Keratinocyte (primary cell): ENCODE measurements around the gene PHOX2A.

Source experiments
- EZH2 ChIP-seq: IDR thresholded peaks from one replicate; pipeline ENCODE4 v1.6.1; 2012; ENCODE audit warnings: inconsistent platforms, mild to moderate bottlenecking, low read length, moderate library complexity
- TF ChIP-seq, protein P1 (sequence below), 3 experiments: IDR thresholded peaks in 1 of 3; conservative IDR thresholded peaks in 1 of 3; optimal IDR thresholded peaks in 1 of 3; 2 replicates in 2 of 3; 3 replicates in 1 of 3; pipeline versions ENCODE3 to v1.5.1; 2011; ENCODE audit warnings: low read length in 3 of 3, mild to moderate bottlenecking in 3 of 3, moderate library complexity in 2 of 3, control low read depth in 1 of 3, inconsistent platforms in 1 of 3; ENCODE audit not compliant: insufficient read depth in 2 of 3; ENCODE audit errors: extremely low read depth in 1 of 3

DNA sequence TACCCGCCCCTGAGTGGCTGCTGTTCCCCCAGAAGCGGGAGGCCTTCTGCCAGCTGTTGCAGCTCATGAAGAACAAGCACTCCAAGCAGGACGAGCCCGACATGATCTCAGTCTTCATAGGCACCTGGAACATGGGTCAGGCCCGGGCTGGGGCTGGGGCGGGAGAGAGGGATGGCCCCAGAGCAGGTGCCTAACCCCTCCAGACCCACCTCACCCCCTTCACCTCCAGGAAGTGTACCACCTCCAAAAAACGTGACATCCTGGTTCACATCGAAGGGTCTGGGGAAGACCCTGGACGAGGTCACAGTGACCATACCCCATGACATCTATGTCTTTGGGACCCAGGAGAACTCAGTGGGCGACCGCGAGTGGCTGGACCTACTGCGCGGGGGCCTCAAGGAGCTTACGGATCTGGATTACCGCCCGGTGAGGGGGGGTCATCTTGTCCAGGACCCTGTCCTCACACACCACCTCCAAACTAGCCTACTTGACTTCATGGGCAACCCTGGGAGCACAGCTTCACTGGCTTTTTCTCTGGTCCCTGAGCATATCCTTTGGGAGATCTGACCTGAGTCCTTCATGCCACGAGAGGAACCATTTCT lies 13.1 kb downstream of the PHOX2A start:
- TF ChIP-seq, protein P1, sequence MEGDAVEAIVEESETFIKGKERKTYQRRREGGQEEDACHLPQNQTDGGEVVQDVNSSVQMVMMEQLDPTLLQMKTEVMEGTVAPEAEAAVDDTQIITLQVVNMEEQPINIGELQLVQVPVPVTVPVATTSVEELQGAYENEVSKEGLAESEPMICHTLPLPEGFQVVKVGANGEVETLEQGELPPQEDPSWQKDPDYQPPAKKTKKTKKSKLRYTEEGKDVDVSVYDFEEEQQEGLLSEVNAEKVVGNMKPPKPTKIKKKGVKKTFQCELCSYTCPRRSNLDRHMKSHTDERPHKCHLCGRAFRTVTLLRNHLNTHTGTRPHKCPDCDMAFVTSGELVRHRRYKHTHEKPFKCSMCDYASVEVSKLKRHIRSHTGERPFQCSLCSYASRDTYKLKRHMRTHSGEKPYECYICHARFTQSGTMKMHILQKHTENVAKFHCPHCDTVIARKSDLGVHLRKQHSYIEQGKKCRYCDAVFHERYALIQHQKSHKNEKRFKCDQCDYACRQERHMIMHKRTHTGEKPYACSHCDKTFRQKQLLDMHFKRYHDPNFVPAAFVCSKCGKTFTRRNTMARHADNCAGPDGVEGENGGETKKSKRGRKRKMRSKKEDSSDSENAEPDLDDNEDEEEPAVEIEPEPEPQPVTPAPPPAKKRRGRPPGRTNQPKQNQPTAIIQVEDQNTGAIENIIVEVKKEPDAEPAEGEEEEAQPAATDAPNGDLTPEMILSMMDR (optimal IDR thresholded peaks at IDR 0.05 in 1 of 3, IDR thresholded peaks at IDR 0.05 in 1 of 3, conservative IDR thresholded peaks at IDR 0.05 in 1 of 3; ENCODE audit: extremely low read depth in 1 of 3, insufficient read depth in 2 of 3, low read length in 3 of 3) = no peak
- no peak for TF ChIP-seq EZH2
